Brain microvascular endothelial cell (primary cell): ENCODE results near the gene NLGN3.

Experiments used
- DNase-seq: peaks from one replicate; pipeline ENCODE4 v3.0.0-alpha.2; 2020
- H3K27ac ChIP-seq: fragments of 250-450 bp; sonication (Bioruptor Pico); 2 replicates; pipeline ENCODE4 v1.5.1; 2020; ENCODE audit warnings: mild to moderate bottlenecking, moderate library complexity
- H3K27me3 ChIP-seq: fragments of 250-450 bp; sonication (Bioruptor Pico); replicated peaks from 2 replicates; pipeline ENCODE4 v1.5.1; 2020; ENCODE audit warnings: mild to moderate bottlenecking
- H3K36me3 ChIP-seq: fragments of 250-450 bp; sonication (Bioruptor Pico); replicated peaks from 2 replicates; pipeline ENCODE4 v1.5.1; 2020; ENCODE audit warnings: mild to moderate bottlenecking
- H3K4me3 ChIP-seq: 2 replicates; pipeline ENCODE4 v1.5.1; 2011; ENCODE audit warnings: low read depth, mild to moderate bottlenecking, control low read depth, low read length, moderate library complexity
- in situ Hi-C: cut with HindIII; loops from 2 replicates; pipeline ENCODE4 v1.10.0; 2017; ENCODE audit warnings: low sequenced_read_pairs, low pct_ligation_motif_present
- TF ChIP-seq, protein P1 (sequence below): IDR thresholded peaks from 2 replicates; pipeline ENCODE4 v1.5.1; 2011; ENCODE audit warnings: low read depth, mild to moderate bottlenecking, moderate library complexity, low read length, control low read depth, inconsistent platforms; ENCODE audit errors: missing control alignments

NLGN3 gene

DNA sequence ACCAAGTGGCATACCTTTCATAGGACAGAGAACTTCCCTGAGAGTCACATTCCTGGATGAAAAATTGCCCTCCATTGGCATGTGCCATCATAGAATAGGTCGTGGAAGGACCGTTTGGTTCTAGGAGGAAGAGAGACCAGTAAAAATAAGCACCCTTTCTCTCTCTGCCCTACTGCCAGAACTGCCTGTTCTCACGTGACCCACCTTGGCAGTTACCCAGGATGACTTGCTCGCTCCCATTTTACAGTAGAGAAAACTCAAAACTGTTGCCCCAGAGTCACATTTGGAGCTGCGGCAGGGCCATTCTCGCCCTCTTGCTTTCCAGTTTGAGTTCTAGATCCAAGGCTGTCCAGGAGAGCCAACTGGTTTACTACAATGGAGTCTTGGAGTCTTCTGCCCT is 1.1 kb upstream of the NLGN3 start:
- H3K27me3 ChIP-seq, result no peaks in the 10 kb centered on the region
- H3K4me3 ChIP-seq, result no peak overlapping the region
- TF ChIP-seq, protein P1, sequence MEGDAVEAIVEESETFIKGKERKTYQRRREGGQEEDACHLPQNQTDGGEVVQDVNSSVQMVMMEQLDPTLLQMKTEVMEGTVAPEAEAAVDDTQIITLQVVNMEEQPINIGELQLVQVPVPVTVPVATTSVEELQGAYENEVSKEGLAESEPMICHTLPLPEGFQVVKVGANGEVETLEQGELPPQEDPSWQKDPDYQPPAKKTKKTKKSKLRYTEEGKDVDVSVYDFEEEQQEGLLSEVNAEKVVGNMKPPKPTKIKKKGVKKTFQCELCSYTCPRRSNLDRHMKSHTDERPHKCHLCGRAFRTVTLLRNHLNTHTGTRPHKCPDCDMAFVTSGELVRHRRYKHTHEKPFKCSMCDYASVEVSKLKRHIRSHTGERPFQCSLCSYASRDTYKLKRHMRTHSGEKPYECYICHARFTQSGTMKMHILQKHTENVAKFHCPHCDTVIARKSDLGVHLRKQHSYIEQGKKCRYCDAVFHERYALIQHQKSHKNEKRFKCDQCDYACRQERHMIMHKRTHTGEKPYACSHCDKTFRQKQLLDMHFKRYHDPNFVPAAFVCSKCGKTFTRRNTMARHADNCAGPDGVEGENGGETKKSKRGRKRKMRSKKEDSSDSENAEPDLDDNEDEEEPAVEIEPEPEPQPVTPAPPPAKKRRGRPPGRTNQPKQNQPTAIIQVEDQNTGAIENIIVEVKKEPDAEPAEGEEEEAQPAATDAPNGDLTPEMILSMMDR, result no peak
- no peak overlapping the region for H3K27ac ChIP-seq
- in situ Hi-C loops, result no loop called here
- DNase-seq, result no peak
- peaks cover 2% of the 10 kb centered on the region for H3K36me3 ChIP-seq

DNA sequence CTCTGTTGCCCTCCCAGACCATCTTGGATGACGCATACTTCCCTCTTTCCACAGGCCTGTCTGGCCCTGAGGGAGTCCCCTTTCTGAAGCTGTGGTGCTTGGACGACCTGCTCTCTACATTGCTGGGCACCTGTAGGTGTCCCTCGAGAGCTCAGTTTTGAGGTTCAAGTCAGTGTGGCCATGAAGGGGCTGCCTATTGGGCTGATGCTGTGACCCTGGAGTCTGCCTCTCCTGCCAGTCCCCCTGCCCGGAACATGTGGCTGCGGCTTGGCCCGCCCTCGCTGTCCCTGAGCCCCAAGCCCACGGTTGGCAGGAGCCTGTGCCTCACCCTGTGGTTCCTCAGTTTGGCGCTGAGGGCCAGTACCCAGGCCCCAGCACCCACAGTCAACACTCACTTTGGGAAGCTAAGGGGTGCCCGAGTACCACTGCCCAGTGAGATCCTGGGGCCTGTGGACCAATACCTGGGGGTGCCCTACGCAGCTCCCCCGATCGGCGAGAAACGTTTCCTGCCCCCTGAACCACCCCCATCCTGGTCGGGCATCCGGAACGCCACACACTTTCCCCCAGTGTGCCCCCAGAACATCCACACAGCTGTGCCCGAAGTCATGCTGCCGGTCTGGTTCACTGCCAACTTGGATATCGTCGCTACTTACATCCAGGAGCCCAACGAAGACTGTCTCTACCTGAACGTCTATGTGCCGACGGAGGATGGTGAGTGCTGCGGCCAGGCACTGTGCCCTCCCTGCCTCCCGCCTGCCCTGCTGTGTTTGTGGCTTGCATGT is 3.0 kb downstream of the NLGN3 start:
- no peak overlapping the region for H3K4me3 ChIP-seq
- TF ChIP-seq, protein P1, result no peak
- H3K27me3 ChIP-seq, result no peaks in the 10 kb centered on the region
- no peak overlapping the region for H3K27ac ChIP-seq
- H3K36me3 ChIP-seq, result no peaks in the 10 kb centered on the region
- in situ Hi-C loops, result no loop called here
- no peak for DNase-seq

DNA sequence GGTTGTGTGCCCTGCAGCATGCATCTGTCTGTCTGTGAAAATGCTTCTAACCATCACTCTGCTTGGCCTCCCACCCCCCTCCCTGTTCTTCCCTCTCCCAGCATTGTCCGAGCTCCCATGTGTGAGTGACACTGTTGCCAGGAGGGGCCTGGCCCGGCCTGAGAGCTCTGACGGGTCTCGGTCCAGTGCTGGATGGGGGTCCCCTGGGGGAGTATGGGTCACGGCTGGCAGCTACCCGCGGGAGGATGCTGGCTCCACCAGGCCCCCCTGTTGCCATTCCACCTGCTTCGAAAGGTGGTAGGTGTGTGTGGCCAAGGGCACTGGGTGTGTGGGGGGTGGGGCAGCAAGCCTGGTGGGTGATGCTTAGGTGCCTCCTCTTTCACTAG is 3.6 kb downstream of the NLGN3 start:
- TF ChIP-seq, protein P1, result no peak
- Histone ChIP-seq H3K4me3 (no peak overlapping the region), H3K27me3 (no peaks in the 10 kb centered on the region), H3K27ac (no peak overlapping the region), H3K36me3 (no peaks in the 10 kb centered on the region)
- in situ Hi-C loops, result no loop called here
- DNase-seq, result no peak

DNA sequence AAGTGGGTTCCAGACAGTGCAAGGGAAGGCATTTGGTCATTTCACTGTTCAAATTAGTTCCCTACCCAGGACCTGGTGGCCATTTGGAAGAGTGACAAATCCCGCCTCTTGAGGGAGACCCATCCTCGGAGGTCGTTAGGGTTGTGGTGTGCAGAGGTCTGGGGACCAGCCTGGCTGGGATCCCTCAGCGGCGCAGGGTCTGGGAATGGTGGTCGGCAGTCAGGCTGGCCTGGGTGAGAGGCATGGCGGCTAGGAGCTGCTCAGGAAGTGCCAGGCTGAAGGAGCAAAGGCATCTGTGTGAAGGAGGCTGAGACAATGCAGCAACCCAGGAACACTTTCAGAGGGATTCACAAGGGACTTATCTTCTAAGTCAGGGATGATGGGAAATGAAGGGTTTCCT is 6.7 kb downstream of the NLGN3 start:
- Histone ChIP-seq H3K27me3 (no peaks in the 10 kb centered on the region), H3K4me3 (no peak overlapping the region), H3K27ac (no peak overlapping the region), H3K36me3 (no peaks in the 10 kb centered on the region)
- in situ Hi-C loops, result no loop called here
- TF ChIP-seq, protein P1, result no peak
- DNase-seq, result no peak

DNA sequence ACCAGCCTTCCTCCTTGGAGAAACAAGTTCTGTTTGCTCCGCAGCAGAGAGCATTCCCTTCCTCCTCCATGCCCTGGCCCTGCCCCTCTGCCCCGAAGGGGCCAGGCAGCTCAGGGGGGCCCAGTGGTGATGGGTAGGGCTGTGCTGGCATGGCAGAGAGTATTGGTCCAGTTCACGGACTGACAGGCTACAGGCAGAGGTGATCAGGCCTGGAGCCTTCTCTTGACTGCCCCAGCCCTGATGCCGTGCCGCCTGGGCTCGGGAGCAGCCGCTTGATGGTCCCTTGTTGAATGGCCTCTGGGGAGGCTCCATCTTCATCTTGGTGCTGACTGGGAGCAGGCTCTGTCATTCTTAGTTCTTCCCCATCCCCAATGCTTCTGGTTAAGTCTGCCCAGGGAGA is 9.6 kb downstream of the NLGN3 start:
- TF ChIP-seq, protein P1, result no peak
- H3K27ac ChIP-seq, result no peak overlapping the region
- DNase-seq, result no peak
- H3K4me3 ChIP-seq, result no peak overlapping the region
- in situ Hi-C loops, result no loop called here
- H3K36me3 ChIP-seq, result no peaks in the 10 kb centered on the region
- H3K27me3 ChIP-seq, result no peaks in the 10 kb centered on the region

DNA sequence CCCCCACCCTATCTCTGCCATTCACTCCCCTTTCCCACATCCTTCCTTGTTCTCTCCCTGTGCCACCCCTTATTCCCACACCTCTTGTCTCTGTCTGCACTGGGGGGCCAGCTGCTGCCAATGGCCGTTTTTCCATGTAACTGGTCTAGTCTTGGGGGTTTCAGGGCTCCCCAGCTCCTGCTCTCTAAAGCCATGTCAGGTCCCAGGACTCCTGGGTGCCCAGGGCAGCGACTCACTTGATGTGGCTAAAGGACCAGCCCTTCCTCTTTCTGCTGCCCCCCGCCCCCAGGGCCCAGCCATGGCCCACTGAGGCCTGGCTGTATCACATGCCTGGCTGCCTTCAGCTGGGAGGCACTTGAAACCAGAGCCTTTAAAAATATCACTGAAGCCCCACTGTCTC is 10.0 kb downstream of the NLGN3 start:
- H3K27me3 ChIP-seq, result no peaks in the 10 kb centered on the region
- DNase-seq, result no peak
- H3K27ac ChIP-seq, result no peak overlapping the region
- no peaks in the 10 kb centered on the region for H3K36me3 ChIP-seq
- TF ChIP-seq, protein P1, result no peak
- H3K4me3 ChIP-seq, result no peak overlapping the region
- in situ Hi-C loops, result no loop called here
